Measurements from ENCODE around the gene EIF4E2.

- TF ChIP-seq EZH2 (IDR thresholded peaks at IDR 0.05; ENCODE audit: borderline replicate concordance, low read depth, low read length, severe bottlenecking) = no peak
- TF ChIP-seq CTCF (IDR thresholded peaks at IDR 0.05; ENCODE audit: borderline replicate concordance, extremely low read depth, low read length, poor library complexity, severe bottlenecking) = no peak
Measured at GRCh38 chr2:232581725-232582124, 31.2 kb downstream of the EIF4E2 start.
